Smooth muscle cell (in vitro differentiated cells): ENCODE measurements around the gene ISLR2. TPM values are rescaled to one million over a fixed set of nuclear protein-coding genes. Genes with fewer than 3 reads are reported as not detected.
A peak's percentile ranks its signal among the peaks of the same experiment; 100 is the strongest.

Experiments
- DNase-seq: peaks from one replicate; lab custom pipeline; 2025; ENCODE audit not compliant: unreplicated experiment; lab: John Stamatoyannopoulos, UW
- H2AFZ ChIP-seq: fragments of 200-600 bp; sonication (generic); 2 replicates; pipeline ENCODE4 v1.6.0; 2016; ENCODE audit warnings: antibody characterized with exemption, low read depth, mild to moderate bottlenecking
- H3F3A ChIP-seq: fragments of 200-600 bp; sonication (generic); 2 replicates; pipeline ENCODE4 v1.6.0; 2017; ENCODE audit warnings: antibody characterized with exemption, low read depth
- H3K27ac ChIP-seq: fragments of 200-600 bp; sonication (generic); 2 replicates; pipeline ENCODE4 v1.5.1; 2016; ENCODE audit warnings: low read depth, mild to moderate bottlenecking
- H3K27me3 ChIP-seq: fragments of 200-600 bp; sonication (generic); 2 replicates; pipeline ENCODE4 v1.6.1; 2016; ENCODE audit warnings: low read depth, mild to moderate bottlenecking
- H3K36me3 ChIP-seq: fragments of 200-600 bp; sonication (generic); 2 replicates; pipeline ENCODE4 v1.5.1; 2016; ENCODE audit warnings: low read depth
- H3K4me1 ChIP-seq: fragments of 200-600 bp; sonication (generic); 2 replicates; pipeline ENCODE4 v1.5.1; 2016; ENCODE audit warnings: low read depth
- H3K4me2 ChIP-seq: fragments of 200-600 bp; sonication (generic); 2 replicates; pipeline ENCODE4 v1.6.0; 2016; ENCODE audit warnings: mild to moderate bottlenecking
- H3K4me3 ChIP-seq: fragments of 200-600 bp; sonication (generic); 2 replicates; pipeline ENCODE4 v1.5.1; 2016; ENCODE audit warnings: mild to moderate bottlenecking
- H3K79me2 ChIP-seq: fragments of 200-600 bp; sonication (generic); 2 replicates; pipeline ENCODE4 v1.6.0; 2016; ENCODE audit warnings: low read depth, mild to moderate bottlenecking
- H3K9ac ChIP-seq: fragments of 200-600 bp; sonication (generic); 2 replicates; pipeline ENCODE4 v1.6.0; 2016; ENCODE audit warnings: low read depth
- H3K9me3 ChIP-seq: fragments of 200-600 bp; sonication (generic); replicated peaks from 2 replicates; pipeline ENCODE4 v1.5.1; 2016; ENCODE audit warnings: low read depth
- H4K20me1 ChIP-seq: fragments of 200-600 bp; sonication (generic); 2 replicates; pipeline ENCODE4 v1.6.0; 2016; ENCODE audit warnings: low read depth
- WGBS: methylation state at CpG from one replicate; pipeline ENCODE4 v1.1.7; 2016; ENCODE audit warnings: low lambda C conversion rate; 5-methylcytosine and 5-hydroxymethylcytosine counted together
- polyA plus RNA-seq: library from polyadenylated mRNA; unstranded; fragments of >200 nt; fragmentation: Nextera tagmentation; extraction: Ambion mirVana; gene quantifications from 2 replicates; pipeline ENCODE4 v1.2.1, GENCODE V29; 2016
- total RNA-seq: library from RNA; depleted of rRNA; stranded (reverse); fragments of >200 nt; gene quantifications from 2 replicates; pipeline ENCODE4 v1.2.3, GENCODE V29; 2014
- TF ChIP-seq, protein P1 (sequence below): fragments of 200-600 bp; sonication (generic); IDR thresholded peaks from 2 replicates; pipeline ENCODE4 v1.5.1; 2017; ENCODE audit warnings: borderline replicate concordance, mild to moderate bottlenecking, antibody characterized with exemption; ENCODE audit not compliant: insufficient read depth, poor library complexity, severe bottlenecking

Gene ISLR2
- total and polyA plus RNA-seq, 2 experiments from 2014 or later = 3.0 to 3.8 TPM

- Histone ChIP-seq H3K4me1 (no peaks in the 10 kb centered on the region), H3K27me3 (no peaks in the 10 kb centered on the region), H3K27ac (peak overlapping the region; percentile 43), H3K4me2 (no peak overlapping the region), H3K36me3 (no peaks in the 10 kb centered on the region), H3F3A (no peaks in the 10 kb centered on the region), H3K4me3 (no peak overlapping the region), H3K9ac (no peak overlapping the region), H2AFZ (no peak overlapping the region), H4K20me1 (no peaks in the 10 kb centered on the region), H3K9me3 (no peaks in the 10 kb centered on the region), H3K79me2 (no peaks in the 10 kb centered on the region)
- TF ChIP-seq, protein P1, sequence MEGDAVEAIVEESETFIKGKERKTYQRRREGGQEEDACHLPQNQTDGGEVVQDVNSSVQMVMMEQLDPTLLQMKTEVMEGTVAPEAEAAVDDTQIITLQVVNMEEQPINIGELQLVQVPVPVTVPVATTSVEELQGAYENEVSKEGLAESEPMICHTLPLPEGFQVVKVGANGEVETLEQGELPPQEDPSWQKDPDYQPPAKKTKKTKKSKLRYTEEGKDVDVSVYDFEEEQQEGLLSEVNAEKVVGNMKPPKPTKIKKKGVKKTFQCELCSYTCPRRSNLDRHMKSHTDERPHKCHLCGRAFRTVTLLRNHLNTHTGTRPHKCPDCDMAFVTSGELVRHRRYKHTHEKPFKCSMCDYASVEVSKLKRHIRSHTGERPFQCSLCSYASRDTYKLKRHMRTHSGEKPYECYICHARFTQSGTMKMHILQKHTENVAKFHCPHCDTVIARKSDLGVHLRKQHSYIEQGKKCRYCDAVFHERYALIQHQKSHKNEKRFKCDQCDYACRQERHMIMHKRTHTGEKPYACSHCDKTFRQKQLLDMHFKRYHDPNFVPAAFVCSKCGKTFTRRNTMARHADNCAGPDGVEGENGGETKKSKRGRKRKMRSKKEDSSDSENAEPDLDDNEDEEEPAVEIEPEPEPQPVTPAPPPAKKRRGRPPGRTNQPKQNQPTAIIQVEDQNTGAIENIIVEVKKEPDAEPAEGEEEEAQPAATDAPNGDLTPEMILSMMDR = no peak
- 76% methylated on average over 14 of the region's 14 CpGs for WGBS
- DNase-seq = no peak
These were observed 25.5 kb downstream of the ISLR2 start for GRCh38 chr15:74155766-74156417.

DNA sequence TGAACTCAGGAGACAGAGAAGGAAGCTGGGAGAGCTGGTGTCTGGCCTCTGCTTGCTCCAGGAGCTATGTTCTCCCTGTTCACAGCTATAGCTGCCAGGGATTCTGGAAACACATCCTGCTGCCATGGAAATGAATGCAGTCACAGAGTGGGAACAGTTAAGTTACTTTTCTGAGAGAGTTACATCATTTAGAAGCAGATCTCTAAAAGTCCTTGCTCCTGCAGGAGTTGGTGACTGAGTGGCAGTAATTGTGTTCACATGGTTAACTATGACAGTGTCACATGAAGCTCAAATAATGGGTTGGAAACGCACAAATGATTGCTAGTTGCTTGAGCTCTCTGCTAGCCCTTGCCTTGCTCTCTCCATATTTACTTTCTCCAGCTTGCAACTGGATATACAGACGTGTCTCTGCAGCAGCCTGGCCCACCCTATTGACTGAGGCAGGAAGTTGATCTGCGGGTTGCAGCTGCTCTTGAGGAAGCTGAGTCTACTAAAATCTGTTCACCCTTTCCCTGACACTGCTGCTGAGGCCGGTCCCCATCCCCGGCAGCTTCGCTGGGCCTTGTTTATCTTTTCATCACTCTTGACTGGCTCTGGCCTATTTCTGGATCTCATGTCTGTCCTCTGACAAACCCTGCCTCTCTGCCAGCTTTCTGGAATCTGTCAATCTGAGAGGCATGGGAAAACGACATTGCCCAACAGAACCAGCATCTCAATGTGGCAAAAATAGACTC is 26.5 kb downstream of the ISLR2 start:
- H3K27me3 ChIP-seq = no peaks in the 10 kb centered on the region
- peak overlapping the region; percentile 43 for H3K27ac ChIP-seq
- H2AFZ ChIP-seq = peak overlapping the region; percentile 38
- no peaks in the 10 kb centered on the region for H3K36me3 ChIP-seq
- H3F3A ChIP-seq = no peaks in the 10 kb centered on the region
- peak overlapping the region; percentile 14 for H3K4me2 ChIP-seq
- no peak overlapping the region for H3K4me3 ChIP-seq
- H3K9me3 ChIP-seq = no peaks in the 10 kb centered on the region
- no peak overlapping the region for H3K9ac ChIP-seq
- H3K4me1 ChIP-seq = no peaks in the 10 kb centered on the region
- 24% methylated on average over 7 of the region's 7 CpGs for WGBS
- H3K79me2 ChIP-seq = no peaks in the 10 kb centered on the region
- no peaks in the 10 kb centered on the region for H4K20me1 ChIP-seq
- TF ChIP-seq, protein P1 = no peak
- no peak for DNase-seq

GRCh38 chr15:74157868-74158827 is 27.8 kb downstream of the ISLR2 start:
- Histone ChIP-seq H3K4me1 (no peaks in the 10 kb centered on the region), H3K4me3 (no peak overlapping the region)

More at GRCh38 chr15:74157868-74158827, 27.8 kb downstream of the ISLR2 start:
- H2AFZ ChIP-seq = no peak overlapping the region
- no peaks in the 10 kb centered on the region for H3K9me3 ChIP-seq
- H4K20me1 ChIP-seq = no peaks in the 10 kb centered on the region
- no peak overlapping the region for H3K27ac ChIP-seq
- no peaks in the 10 kb centered on the region for H3K36me3 ChIP-seq
- H3K79me2 ChIP-seq = no peaks in the 10 kb centered on the region
- DNase-seq = no peak
- H3K9ac ChIP-seq = no peak overlapping the region
- no peaks in the 10 kb centered on the region for H3F3A ChIP-seq
- H3K4me2 ChIP-seq = no peak overlapping the region
- WGBS = 94% methylated on average over 9 of the region's 9 CpGs
- H3K27me3 ChIP-seq = no peaks in the 10 kb centered on the region
- TF ChIP-seq, protein P1 = no peak
